ENCODE results near the gene CORO2A.
A peak's percentile ranks its signal among the peaks of the same experiment; 100 is the strongest.
"Not testable (repeated sequence)": the region's sequence is repeated elsewhere in the genome, so short reads cannot be mapped to it uniquely, and the experiment has no call there.

Gene CORO2A

DNA sequence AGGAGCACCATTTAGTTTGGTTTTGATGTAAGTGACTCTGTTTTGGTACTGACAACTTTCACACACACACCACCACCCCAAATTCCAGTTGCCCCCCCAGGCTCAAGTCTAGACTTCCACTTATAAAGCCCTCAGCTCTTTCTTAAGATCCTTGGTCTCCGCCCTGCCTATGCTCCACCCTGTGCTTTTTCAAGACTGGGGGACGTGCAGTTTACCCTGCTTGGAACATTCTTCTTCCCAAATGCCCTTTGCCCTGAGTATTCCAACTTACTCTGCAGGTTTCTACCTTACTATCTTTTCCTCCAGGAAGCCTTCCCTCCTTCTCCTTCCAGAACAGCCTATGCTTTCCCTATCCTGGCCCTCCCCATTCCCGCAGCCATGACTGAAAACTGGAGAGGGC is 72.0 kb downstream of the CORO2A start:
- DNase-seq (ENCODE audit: low read depth) = no peak
- no peak overlapping the region for H3K4me3 ChIP-seq (replicated peaks; ENCODE audit: low read depth, low read length)
- TF ChIP-seq, protein P1, sequence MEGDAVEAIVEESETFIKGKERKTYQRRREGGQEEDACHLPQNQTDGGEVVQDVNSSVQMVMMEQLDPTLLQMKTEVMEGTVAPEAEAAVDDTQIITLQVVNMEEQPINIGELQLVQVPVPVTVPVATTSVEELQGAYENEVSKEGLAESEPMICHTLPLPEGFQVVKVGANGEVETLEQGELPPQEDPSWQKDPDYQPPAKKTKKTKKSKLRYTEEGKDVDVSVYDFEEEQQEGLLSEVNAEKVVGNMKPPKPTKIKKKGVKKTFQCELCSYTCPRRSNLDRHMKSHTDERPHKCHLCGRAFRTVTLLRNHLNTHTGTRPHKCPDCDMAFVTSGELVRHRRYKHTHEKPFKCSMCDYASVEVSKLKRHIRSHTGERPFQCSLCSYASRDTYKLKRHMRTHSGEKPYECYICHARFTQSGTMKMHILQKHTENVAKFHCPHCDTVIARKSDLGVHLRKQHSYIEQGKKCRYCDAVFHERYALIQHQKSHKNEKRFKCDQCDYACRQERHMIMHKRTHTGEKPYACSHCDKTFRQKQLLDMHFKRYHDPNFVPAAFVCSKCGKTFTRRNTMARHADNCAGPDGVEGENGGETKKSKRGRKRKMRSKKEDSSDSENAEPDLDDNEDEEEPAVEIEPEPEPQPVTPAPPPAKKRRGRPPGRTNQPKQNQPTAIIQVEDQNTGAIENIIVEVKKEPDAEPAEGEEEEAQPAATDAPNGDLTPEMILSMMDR (IDR thresholded peaks at IDR 0.05; ENCODE audit: low read length, missing control alignments) = no peak

DNA sequence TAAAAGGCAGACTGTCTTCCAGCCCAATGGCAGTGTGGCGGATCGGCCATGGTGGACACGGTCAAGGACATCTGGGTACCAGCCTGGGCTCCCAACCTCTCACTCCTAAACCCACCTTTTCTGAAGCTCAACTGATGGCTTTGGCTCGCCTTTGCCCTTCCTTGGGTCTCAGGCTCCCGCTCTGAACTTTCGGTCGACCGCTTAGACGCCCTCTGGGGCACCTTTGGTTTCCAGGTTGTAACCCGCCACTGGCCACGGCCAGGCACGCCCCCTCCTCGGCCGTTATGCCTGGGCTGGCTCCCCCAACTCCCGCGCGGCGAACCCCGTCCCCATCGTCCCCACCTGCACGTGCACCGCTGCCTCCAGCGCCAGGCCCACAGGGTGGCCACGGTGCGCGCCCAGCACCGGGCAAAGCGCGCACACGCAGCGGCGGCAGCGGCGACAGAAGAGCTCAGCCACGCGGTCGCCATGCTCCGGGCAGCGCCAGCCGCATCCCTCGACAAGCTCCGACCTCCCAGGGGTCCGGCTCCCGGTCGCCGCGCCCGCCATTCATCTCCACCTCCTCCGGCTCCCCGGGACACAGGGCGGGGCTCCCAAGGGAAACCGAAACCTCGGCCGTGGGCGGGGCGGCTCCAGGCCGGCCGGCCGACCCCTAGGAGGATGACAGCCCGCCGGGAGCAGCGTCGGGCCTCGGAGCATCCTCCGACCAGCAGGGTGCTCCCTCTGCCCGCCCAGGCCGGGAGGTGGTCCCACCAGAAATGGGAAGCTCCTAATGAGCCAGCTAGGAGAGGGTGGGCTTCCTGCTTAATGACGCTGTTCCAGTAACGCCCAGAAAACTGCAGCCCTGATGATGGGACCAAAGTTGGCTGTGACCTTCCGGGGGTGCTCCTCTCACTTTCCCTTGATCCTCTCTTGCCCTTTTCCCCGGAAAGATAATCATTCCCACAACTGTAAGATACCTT is 73.5 kb downstream of the CORO2A start, which contains the start of gene TRIM14:
TRIM14 (minus strand) TSS at position 583 of the 962 bp plus-strand sequence; CDS start at position 549, 34 bp downstream.
- DNase-seq (ENCODE audit: low read depth) = peak; percentile 56
- H3K4me3 ChIP-seq (replicated peaks; ENCODE audit: low read depth, low read length) = peak within 1 kb of the TSS; percentile 69
- TF ChIP-seq, protein P1 (IDR thresholded peaks at IDR 0.05; ENCODE audit: low read length, missing control alignments) = peak; percentile 19

DNA sequence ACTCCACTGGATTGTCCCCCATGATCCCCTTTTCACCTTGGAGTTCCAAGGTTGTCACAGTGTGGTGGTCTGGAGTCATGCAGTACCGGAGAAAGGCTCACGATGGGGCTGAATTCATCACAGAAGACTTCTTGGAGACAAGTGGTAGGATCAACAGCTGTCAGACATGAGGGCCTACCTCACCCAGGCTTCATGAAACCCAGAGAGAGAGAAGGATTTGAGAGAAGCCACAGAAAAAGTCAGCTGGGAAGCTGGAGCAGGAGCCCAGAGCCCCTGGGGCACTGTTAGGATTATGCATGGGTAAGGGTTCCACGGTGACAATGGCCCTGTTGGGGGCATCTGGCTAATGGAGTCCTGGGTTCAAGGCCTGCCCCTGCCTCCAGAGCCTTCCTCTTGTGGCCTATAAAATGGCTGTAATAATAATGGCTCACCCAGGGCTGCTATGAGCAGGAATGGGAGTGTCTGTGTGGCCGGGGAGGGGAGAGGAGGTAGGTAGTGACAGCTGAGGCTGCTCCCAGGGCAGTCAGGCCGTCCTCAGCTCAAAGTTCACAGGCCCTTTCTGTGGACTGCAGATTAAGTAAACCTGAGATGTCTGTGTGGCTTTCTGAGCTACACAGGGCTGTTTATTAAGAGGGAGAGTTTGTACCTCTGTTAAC is 74.3 kb downstream of the CORO2A start:
- TF ChIP-seq, protein P1 (IDR thresholded peaks at IDR 0.05; ENCODE audit: low read length, missing control alignments) = peak; percentile 27
- peak; percentile 42 for DNase-seq (ENCODE audit: low read depth)
- peak overlapping the region; percentile 69 for H3K4me3 ChIP-seq (replicated peaks; ENCODE audit: low read depth, low read length)

DNA sequence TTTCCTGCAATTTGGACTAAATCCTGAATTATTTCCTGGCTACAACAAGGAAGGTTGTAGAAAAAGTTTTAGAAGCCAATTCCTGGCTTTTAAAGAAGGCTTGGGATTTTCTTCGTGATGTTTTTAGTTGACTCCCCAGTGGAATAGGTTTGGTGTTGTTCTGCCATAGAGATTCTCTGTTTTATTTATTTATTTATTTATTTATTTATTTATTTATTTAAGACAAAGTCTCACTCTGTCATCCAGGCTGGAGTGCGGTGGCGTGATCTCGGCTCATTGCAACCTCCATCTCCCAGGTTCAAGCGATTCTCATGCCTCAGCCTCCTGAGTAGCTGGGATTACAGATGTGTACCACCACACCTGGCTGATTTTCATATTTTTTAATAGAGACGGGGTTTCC is 75.3 kb downstream of the CORO2A start:
- not testable (repeated sequence) for DNase-seq (ENCODE audit: low read depth); H3K4me3 ChIP-seq (replicated peaks; ENCODE audit: low read depth, low read length)

DNA sequence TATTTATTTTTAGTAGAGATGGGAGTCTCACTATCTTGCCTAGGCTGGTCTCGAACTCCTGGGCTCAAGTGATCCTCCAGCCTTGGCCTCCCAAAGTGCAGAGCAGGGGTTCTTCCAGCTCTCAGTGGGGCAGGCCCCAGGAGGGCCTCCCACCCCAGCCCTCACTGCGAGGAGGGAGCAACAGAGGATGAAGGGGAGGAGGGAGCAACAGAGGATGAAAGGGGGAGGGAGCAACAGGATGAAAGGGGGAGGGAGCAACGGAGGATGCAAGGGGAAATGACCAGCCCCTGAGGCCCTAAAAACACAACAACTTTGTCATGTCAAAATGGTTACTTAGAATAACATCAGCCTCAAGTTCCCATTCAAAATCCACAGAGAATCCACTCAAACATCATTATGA is 83.4 kb downstream of the CORO2A start:
- no peak for DNase-seq (ENCODE audit: low read depth)
- TF ChIP-seq, protein P1 (IDR thresholded peaks at IDR 0.05; ENCODE audit: low read length, missing control alignments) = no peak
- no peak overlapping the region for H3K4me3 ChIP-seq (replicated peaks; ENCODE audit: low read depth, low read length)

DNA sequence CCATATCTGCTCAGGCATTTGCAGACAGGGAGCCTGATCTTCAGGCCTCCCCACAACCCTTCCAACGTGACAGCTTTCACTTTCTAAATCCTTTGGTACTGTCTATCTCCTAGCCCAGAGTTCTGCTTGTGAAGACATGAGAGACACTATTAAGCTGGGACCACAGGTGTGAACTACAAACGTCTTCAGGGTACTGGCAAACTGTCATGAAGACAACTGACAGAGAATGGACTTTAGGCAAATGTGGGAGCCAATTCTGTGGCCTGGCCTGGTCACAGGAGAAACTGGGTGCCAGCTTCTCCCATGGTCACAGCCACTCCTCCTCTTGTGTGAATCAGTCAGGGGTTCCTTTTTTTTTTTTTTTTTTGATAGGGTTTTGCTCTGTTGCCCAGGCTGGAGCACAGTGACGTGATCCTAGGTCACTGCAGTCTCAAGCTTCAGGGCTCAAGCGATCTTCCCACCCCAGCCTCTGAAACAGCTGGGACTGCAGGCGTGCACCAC is 83.9 kb downstream of the CORO2A start:
- no peak for DNase-seq (ENCODE audit: low read depth)
- H3K4me3 ChIP-seq (replicated peaks; ENCODE audit: low read depth, low read length) = no peak overlapping the region
- TF ChIP-seq, protein P1 (IDR thresholded peaks at IDR 0.05; ENCODE audit: low read length, missing control alignments) = no peak

DNA sequence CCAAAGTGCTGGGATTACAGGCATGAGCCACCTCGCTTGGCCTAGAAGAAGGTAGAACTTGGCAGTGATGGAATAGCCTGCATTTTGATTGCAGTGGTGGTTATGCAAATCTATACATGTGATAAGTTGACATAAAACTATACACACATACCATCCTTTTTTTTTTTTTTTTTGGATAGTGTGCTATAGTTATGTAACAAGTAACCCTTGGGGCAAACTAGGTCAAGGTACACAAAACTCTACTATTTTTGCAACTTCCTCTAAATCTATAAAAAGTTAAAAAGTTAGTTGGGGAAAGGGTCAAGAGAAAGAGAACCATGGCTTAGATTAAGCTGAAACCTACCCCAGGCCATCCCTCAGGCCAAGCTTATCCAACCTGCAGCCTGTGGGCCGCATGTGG is 84.5 kb downstream of the CORO2A start:
- TF ChIP-seq, protein P1 (IDR thresholded peaks at IDR 0.05; ENCODE audit: low read length, missing control alignments) = no peak
- no peak overlapping the region for H3K4me3 ChIP-seq (replicated peaks; ENCODE audit: low read depth, low read length)
- DNase-seq (ENCODE audit: low read depth) = no peak

All from fibroblast of pulmonary artery (primary cell).